ELR (cell line): ENCODE measurements around the gene ZNF728.
"Not testable (repeated sequence)": the region's sequence is repeated elsewhere in the genome, so short reads cannot be mapped to it uniquely, and the experiment has no call there.

Experiments used
- DNase-seq: peaks from one replicate; pipeline ENCODE4 v3.0.0-alpha.2; 2015; ENCODE audit warnings: low read depth

The ZNF728 gene

DNA sequence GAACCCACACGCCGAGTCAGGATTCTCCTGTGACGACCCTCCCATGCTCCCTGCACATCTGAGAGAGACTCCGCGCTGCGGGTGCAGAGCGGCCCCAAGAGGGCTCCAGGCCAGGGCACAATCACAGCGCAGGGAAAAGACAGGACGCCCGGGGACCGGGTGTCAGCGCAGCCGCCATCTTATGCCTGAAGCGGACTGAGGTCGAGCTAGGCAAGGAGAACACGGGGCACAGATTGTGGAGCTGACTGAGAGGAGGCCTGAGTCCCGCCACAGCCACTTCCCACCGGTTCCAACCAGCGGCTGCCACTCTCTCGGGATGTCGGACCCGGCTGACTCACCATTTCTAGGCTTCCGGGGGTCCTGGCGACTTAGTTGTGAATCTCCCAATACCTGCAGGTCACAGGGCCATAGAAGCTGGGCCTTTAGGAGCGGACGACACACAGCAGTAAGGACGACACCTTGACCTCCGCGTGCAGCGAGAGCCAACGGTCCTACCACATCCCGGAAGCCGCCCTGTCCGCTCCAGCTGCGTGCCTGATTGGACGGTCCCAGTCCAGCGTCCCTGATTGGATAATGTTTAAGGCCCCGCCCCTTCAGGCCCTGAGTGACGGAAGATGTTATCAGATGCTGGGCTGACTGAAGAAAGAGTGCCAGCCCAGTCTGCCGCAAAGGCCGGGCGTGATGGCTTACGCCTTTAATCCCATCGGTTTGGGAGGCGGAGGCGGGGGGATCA lies at the start of gene ZNF728:
TSS of gene ZNF728 (minus strand) at position 487 of the 733 bp plus-strand sequence. CDS start at position 341, 146 bp downstream.
- no peak for DNase-seq

DNA sequence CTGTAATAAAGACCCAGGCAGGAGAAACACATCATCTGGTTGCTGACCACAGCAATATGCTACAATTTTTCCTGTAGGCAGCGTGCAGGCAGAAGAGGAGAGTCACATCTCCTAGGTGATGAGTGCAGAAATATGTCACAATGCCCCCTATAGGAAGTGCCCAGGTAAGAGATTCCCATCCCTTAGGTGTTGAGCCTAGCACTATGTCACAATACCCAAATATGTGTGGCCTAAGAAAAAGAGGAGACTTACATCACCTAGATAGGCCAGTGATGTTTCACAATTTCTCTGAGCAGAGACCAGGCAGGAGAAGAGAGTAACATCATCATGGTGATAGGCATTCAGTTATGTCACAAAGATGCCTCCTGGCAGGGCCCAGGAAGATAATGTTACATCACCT lies 49.4 kb upstream of the ZNF728 start:
- no peak for DNase-seq

- no peak for DNase-seq
Measured at GRCh38 chr19:23049256-23049655, 46.3 kb upstream of the ZNF728 start.

DNA sequence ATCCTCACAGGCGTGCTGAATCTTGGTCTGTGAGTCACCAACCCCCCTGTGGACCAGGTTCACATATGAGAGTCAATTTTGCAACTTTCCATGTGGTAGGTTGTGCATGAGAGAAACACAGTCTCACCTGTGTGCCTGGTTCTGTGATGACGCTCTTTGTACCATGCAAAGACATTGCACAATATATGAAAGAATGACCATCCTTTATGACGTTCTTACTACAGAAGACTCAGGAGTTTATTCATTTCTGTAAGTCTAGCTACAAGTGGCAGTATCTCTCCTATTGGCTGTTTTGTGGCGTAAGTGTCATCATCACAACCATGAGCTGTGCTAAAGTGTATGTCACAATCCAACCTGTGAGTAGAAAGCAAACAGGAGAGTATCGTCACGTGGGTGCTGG lies 43.8 kb upstream of the ZNF728 start:
- DNase-seq = no peak

- DNase-seq = no peak
Measured at GRCh38 chr19:23033721-23034120, 30.7 kb upstream of the ZNF728 start.

GRCh38 chr19:23015660-23016059 lies 12.7 kb upstream of the ZNF728 start:
- no peak for DNase-seq

GRCh38 chr19:22994957-22995356 lies 8.0 kb downstream of the ZNF728 start:
- not testable (repeated sequence) for DNase-seq

GRCh38 chr19:22976248-22976647 lies 26.7 kb downstream of the ZNF728 start:
- no peak for DNase-seq

DNA sequence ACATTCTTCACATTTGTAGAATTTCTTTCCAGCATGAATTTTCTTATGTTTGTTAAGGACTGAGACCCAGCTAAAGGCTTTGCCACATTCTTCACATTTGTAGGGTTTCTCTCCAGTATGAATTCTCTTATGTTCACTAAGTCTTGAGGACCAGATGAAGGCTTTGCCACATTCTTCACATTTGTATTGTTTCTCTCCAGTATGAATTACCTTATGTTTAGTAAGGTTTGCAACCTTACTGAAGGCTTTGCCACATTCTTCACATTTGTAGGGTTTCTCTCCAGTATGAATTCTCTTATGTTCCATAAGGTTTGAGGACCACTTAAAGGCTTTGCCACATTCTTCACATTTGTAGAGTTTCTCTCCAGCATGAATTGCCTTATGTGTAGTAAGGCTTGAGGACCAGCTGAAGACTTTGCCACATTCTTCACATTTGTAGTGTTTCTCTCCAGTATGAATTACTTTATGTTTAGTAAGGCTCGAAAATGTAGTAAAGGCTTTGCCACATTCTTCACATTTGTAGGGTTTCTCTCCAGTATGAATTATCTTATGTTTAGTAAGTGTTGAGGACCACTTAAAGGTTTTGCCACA lies 27.3 kb downstream of the ZNF728 start:
- not testable (repeated sequence) for DNase-seq

- DNase-seq = peak; percentile 13
Measured at GRCh38 chr19:22945560-22945959, 57.4 kb downstream of the ZNF728 start.

- DNase-seq = no peak
Measured at GRCh38 chr19:22935151-22935550, 67.8 kb downstream of the ZNF728 start.

DNA sequence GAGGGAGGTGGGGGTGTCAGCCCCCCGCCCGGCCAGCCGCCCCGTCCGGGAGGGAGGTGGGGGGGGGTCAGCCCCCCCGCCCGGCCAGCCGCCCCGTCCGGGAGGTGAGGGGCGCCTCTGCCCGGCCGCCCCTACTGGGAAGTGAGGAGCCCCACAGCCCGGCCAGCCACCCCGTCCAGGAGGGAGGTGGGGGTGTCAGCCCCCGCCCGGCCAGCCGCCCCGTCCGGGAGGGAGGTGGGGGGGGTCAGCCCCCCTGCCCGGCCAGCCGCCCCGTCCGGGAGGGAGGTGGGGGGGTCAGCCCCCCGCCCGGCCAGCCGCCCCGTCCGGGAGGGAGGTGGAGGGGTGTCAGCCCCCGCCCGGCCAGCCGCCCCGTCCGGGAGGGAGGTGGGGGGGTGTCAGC lies 75.4 kb downstream of the ZNF728 start:
- not testable (repeated sequence) for DNase-seq

DNA sequence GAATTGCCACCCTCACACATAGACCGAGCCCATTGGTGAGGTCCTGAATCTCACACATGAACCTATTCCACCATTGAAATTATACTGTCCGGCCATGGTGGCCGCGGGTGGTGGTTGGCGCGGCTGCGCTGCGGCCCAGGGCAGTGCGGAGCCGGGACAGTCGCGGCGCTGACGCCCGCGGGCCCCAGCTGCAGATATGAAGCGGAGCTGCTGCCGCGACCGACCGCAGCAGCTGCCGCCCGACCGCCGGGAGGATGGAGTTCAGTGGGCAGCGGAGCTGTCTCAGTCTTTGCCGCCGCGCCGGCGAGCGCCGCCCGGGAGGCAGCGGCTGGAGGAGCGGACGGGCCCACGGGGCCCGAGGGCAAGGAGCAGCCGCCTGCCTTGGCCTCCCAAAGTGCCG lies 77.8 kb downstream of the ZNF728 start:
- not testable (repeated sequence) for DNase-seq
